Measurements from ENCODE around the gene PIGN. TPM values are rescaled to one million over a fixed set of nuclear protein-coding genes. Genes with fewer than 3 reads are reported as not detected.

PIGN gene
- total RNA-seq, 1 experiment from 2014 or later, result 21.4 TPM

DNA sequence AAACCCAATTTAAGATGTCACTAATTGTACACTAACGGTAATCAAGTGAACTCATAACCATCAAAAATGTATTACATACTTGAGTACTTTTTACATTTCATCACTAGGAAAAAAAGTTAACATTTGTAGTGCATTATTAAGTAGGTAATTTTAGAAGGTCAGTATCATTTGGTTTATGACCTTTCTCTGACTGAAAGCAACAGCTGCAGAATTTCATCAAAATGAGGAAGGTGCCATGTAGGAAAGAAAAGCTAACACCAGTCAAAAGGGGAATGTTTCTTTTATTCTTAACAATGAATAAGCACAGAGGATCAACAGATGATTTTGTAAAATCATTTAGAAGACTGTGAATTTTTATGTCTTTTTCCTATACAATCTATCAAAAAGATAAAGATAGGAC lies 79.0 kb downstream of the PIGN start:
- BruUV-seq (replicated peaks), result no TSS peak
- H3K4me3 ChIP-seq (ENCODE audit: low read depth in 2 of 2, low read length in 2 of 2), result no peak overlapping the region
- ChIA-PET POLR2A (interaction anchor here (0.6 kb wide), 1 partner anchor 489 kb away, joined by 4 read pairs; no protein-coding TSS in a partner anchor), CTCF (no interaction called here)
- DNase-seq (ENCODE audit: low read depth, low spot score), result no peak
- H3K36me3 ChIP-seq (ENCODE audit: control insufficient read depth, insufficient read depth, low read length), result no peaks in the 10 kb centered on the region
- intact Hi-C loops (cut with micrococcal nuclease; ENCODE audit: unreplicated experiment) (no loop called here), in situ Hi-C loops (cut with HindIII; ENCODE audit: low pct_unique_long_range_greater_than_20kb, low sequenced_read_pairs) (no loop called here)
- no peaks in the 10 kb centered on the region for H3K27me3 ChIP-seq (ENCODE audit: control insufficient read depth, insufficient read depth, low read length)
- H3K4me1 ChIP-seq (ENCODE audit: control insufficient read depth, insufficient read depth, low read length), result no peaks in the 10 kb centered on the region
- no peaks in the 10 kb centered on the region for H3K9me3 ChIP-seq (ENCODE audit: control insufficient read depth, insufficient read depth, low read depth, low read length)
- no peak for ATAC-seq
- TF ChIP-seq CTCF (IDR thresholded peaks at IDR 0.05) (no peak), TCF7L2 (IDR thresholded peaks at IDR 0.05; ENCODE audit: low read depth, low read length) (no peak)
- H3K27ac ChIP-seq (ENCODE audit: low read length), result no peak overlapping the region

GRCh38 chr18:62106271-62106670 lies 80.6 kb downstream of the PIGN start:
- no TSS peak for BruUV-seq (replicated peaks)
- POLR2A ChIA-PET, result no interaction called here
- Histone ChIP-seq H3K36me3 (ENCODE audit: control insufficient read depth, insufficient read depth, low read length) (no peaks in the 10 kb centered on the region), H3K4me3 (ENCODE audit: low read depth in 2 of 2, low read length in 2 of 2) (no peak overlapping the region), H3K9me3 (ENCODE audit: control insufficient read depth, insufficient read depth, low read depth, low read length) (no peaks in the 10 kb centered on the region), H3K4me1 (ENCODE audit: control insufficient read depth, insufficient read depth, low read length) (no peaks in the 10 kb centered on the region), H3K27ac (ENCODE audit: low read length) (no peak overlapping the region), H3K27me3 (ENCODE audit: control insufficient read depth, insufficient read depth, low read length) (no peaks in the 10 kb centered on the region)
- no peak for DNase-seq (ENCODE audit: low read depth, low spot score)
- in situ Hi-C loops (cut with HindIII; ENCODE audit: low pct_unique_long_range_greater_than_20kb, low sequenced_read_pairs), result no loop called here
- intact Hi-C loops (cut with micrococcal nuclease; ENCODE audit: unreplicated experiment), result no loop called here
- CTCF ChIA-PET, result no interaction called here
- no peak for ATAC-seq
- TF ChIP-seq POLR2AphosphoS5 (IDR thresholded peaks at IDR 0.05; ENCODE audit: low read depth, low read length) (no peak), TCF7L2 (IDR thresholded peaks at IDR 0.05; ENCODE audit: low read depth, low read length) (no peak), REST (IDR thresholded peaks at IDR 0.05; ENCODE audit: insufficient read depth in 1 of 2, low read depth in 2 of 2, low read length in 1 of 2) (no peak), CTCF (IDR thresholded peaks at IDR 0.05) (no peak), SIN3A (IDR thresholded peaks at IDR 0.05; ENCODE audit: borderline replicate concordance, insufficient read depth, low read depth, low read length) (no peak)

GRCh38 chr18:62105376-62105775 lies 81.5 kb downstream of the PIGN start:
- in situ Hi-C loops (cut with HindIII; ENCODE audit: low pct_unique_long_range_greater_than_20kb, low sequenced_read_pairs) (no loop called here), intact Hi-C loops (cut with micrococcal nuclease; ENCODE audit: unreplicated experiment) (no loop called here)
- Histone ChIP-seq H3K36me3 (ENCODE audit: control insufficient read depth, insufficient read depth, low read length) (no peaks in the 10 kb centered on the region), H3K9me3 (ENCODE audit: control insufficient read depth, insufficient read depth, low read depth, low read length) (no peaks in the 10 kb centered on the region), H3K4me1 (ENCODE audit: control insufficient read depth, insufficient read depth, low read length) (no peaks in the 10 kb centered on the region), H3K27ac (ENCODE audit: low read length) (no peak overlapping the region), H3K27me3 (ENCODE audit: control insufficient read depth, insufficient read depth, low read length) (no peaks in the 10 kb centered on the region), H3K4me3 (ENCODE audit: low read depth in 2 of 2, low read length in 2 of 2) (no peak overlapping the region)
- TF ChIP-seq REST (IDR thresholded peaks at IDR 0.05; ENCODE audit: insufficient read depth in 1 of 2, low read depth in 2 of 2, low read length in 1 of 2) (no peak), CTCF (IDR thresholded peaks at IDR 0.05) (no peak), POLR2AphosphoS5 (IDR thresholded peaks at IDR 0.05; ENCODE audit: low read depth, low read length) (no peak), TCF7L2 (IDR thresholded peaks at IDR 0.05; ENCODE audit: low read depth, low read length) (no peak), SIN3A (IDR thresholded peaks at IDR 0.05; ENCODE audit: borderline replicate concordance, insufficient read depth, low read depth, low read length) (no peak)
- CTCF ChIA-PET, result no interaction called here
- DNase-seq (ENCODE audit: low read depth, low spot score) (no peak), ATAC-seq (no peak)
- POLR2A ChIA-PET, result no interaction called here
- no TSS peak for BruUV-seq (replicated peaks)
